ENCODE results near the gene PTPN11.

Gene PTPN11

GRCh38 chr12:112503512-112503911, 84.8 kb downstream of the PTPN11 start:
- H3K27ac Mint-ChIP-seq: peak overlapping the region; percentile 88
- DNase-seq: no peak
- peaks cover 7% of the 10 kb centered on the region for H3K4me1 Mint-ChIP-seq
- H3K4me3 Mint-ChIP-seq: no peak overlapping the region
- peaks cover 76% of the 10 kb centered on the region for H3K36me3 Mint-ChIP-seq (ENCODE audit: low read depth)
- H3K27me3 Mint-ChIP-seq (ENCODE audit: low read depth, poor library complexity): no peaks in the 10 kb centered on the region
- no peak for TF ChIP-seq CTCF (IDR thresholded peaks at IDR 0.05)
- peaks cover 5% of the 10 kb centered on the region for H3K9me3 Mint-ChIP-seq

GRCh38 chr12:112506513-112507166, 87.9 kb downstream of the PTPN11 start:
- Mint-ChIP-seq H3K4me1 (peaks cover 7% of the 10 kb centered on the region), H3K27ac (no peak overlapping the region), H3K27me3 (ENCODE audit: low read depth, poor library complexity) (no peaks in the 10 kb centered on the region), H3K36me3 (ENCODE audit: low read depth) (peaks cover 63% of the 10 kb centered on the region), H3K4me3 (no peak overlapping the region), H3K9me3 (peaks cover 5% of the 10 kb centered on the region)
- TF ChIP-seq CTCF (IDR thresholded peaks at IDR 0.05): no peak
- DNase-seq: no peak

- no peaks in the 10 kb centered on the region for H3K36me3 Mint-ChIP-seq (ENCODE audit: low read depth)
Measured at GRCh38 chr12:112513471-112513870, 94.7 kb downstream of the PTPN11 start.

GRCh38 chr12:112514456-112514855, 95.7 kb downstream of the PTPN11 start:
- H3K4me3 Mint-ChIP-seq: no peak overlapping the region
- no peak for DNase-seq
- no peaks in the 10 kb centered on the region for H3K9me3 Mint-ChIP-seq

More at GRCh38 chr12:112513471-112513870, 94.7 kb downstream of the PTPN11 start:
- Mint-ChIP-seq H3K27me3 (ENCODE audit: low read depth, poor library complexity) (peaks cover 5% of the 10 kb centered on the region), H3K27ac (no peak overlapping the region), H3K9me3 (no peaks in the 10 kb centered on the region), H3K4me1 (no peaks in the 10 kb centered on the region), H3K4me3 (no peak overlapping the region)
- no peak for TF ChIP-seq CTCF (IDR thresholded peaks at IDR 0.05)
- no peak for DNase-seq

GRCh38 chr12:112514926-112515642, 96.3 kb downstream of the PTPN11 start:
- no peak for DNase-seq
- no peaks in the 10 kb centered on the region for H3K4me1 Mint-ChIP-seq
- H3K27me3 Mint-ChIP-seq (ENCODE audit: low read depth, poor library complexity): peaks cover 5% of the 10 kb centered on the region
- no peaks in the 10 kb centered on the region for H3K36me3 Mint-ChIP-seq (ENCODE audit: low read depth)
- H3K4me3 Mint-ChIP-seq: no peak overlapping the region
- H3K9me3 Mint-ChIP-seq: no peaks in the 10 kb centered on the region
- TF ChIP-seq CTCF (IDR thresholded peaks at IDR 0.05): no peak
- H3K27ac Mint-ChIP-seq: no peak overlapping the region

More at GRCh38 chr12:112514456-112514855, 95.7 kb downstream of the PTPN11 start:
- peaks cover 5% of the 10 kb centered on the region for H3K27me3 Mint-ChIP-seq (ENCODE audit: low read depth, poor library complexity)
- H3K4me1 Mint-ChIP-seq: no peaks in the 10 kb centered on the region
- no peak for TF ChIP-seq CTCF (IDR thresholded peaks at IDR 0.05)
- H3K36me3 Mint-ChIP-seq (ENCODE audit: low read depth): no peaks in the 10 kb centered on the region
- no peak overlapping the region for H3K27ac Mint-ChIP-seq
